Measurements from ENCODE around the gene CEACAM19. TPM values are rescaled to one million over a fixed set of nuclear protein-coding genes. Genes with fewer than 3 reads are reported as not detected.
"Not testable (repeated sequence)": the region's sequence is repeated elsewhere in the genome, so short reads cannot be mapped to it uniquely, and the experiment has no call there.

CEACAM19 gene
- 1 to 10 TPM; 2.3 to 7.6 (median 4.6) TPM for total RNA-seq

DNA sequence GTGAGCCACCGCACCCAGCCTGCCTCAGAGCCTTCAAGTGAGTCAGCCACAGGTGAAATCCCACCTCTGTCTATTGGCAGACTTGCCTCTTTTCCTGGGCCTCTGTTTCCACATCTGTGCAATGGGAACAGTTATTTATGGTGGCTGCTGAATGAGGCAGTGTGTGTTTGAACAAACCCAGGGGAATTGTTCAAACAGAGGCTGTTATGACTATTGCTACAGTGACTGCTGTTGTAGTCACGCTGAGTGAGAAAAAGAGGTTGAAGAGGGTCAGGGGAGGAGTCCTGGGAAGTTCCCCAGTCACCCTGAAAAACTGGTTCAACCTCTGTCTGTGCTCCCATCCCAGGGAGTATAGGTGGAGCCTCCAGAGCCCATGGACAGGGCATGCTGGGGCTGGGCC lies at the start of gene CEACAM19:
Gene CEACAM19 (plus strand): TSS at position 83 of the 400 bp plus-strand sequence. CDS start 450 bp downstream, outside the sequence.
- Histone ChIP-seq H3K27ac (peak within 1 kb of the TSS; percentile 42 to 67 (median 45)), H3K4me1 (peaks cover 0 to 18% (median 8%) of the 10 kb centered on the region in 3 donors), H3K4me3 (no peak within 1 kb of the TSS), H3K27me3 (no peaks in the 10 kb centered on the region), H3K9me3 (no peaks in the 10 kb centered on the region), H3K36me3 (no peaks in the 10 kb centered on the region)
- WGBS, 2 donors = 30 to 34% methylated on average over 2 of the region's 2 CpGs
- no peak for DNase-seq
- TF ChIP-seq CTCF (IDR thresholded peaks at IDR 0.05) = no peak
- no peak for TF ChIP-seq POLR2A (IDR thresholded peaks at IDR 0.05)
- intact Hi-C loops (cut with DNase I) = no loop called here

DNA sequence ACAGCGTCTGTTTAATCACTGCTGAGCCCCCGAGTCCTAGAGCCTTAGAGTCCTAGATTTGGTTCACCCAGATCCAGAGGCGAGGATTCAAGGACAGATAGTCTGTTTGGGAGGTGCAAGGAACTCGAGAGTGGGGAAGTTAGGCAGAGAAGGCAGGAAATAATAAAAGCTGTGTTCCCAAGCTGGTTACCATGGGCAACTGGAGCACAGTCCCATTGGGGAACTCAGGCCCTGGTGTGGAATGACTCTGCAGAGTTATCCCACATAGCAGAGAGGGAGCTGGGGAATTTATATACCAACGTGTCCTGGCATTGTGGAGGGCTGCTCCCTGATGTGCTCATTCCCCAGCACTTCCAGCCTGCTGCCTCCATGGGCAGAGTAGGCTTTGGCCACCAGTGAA lies 48.2 kb upstream of the CEACAM19 start:
- H3K36me3 ChIP-seq = no peaks in the 10 kb centered on the region

DNA sequence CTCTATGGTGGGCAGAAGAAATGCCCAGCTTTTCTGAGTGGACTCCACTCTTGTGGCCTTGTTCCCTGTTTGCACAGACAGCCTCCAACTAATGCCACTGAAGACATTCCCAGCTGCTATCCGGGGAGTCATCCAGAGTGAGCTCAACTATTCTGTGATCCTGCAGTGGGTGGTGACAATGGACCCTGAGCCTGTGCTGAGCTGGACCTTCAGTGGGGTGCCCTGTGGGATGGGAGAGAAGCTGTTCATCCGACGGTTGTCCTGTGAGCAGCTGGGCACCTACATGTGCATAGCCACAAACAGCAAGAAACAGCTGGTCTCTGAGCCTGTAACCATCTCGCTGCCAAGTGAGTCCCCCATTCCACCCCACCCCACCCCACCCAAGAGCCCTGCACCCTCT lies 47.7 kb upstream of the CEACAM19 start:
- no peak overlapping the region for H3K27ac ChIP-seq
- WGBS, 2 donors = 80 to 92% methylated on average over 2 to 3 of the region's 4 CpGs
- no peaks in the 10 kb centered on the region for H3K27me3 ChIP-seq
- TF ChIP-seq CTCF (IDR thresholded peaks at IDR 0.05) = no peak
- no peak for TF ChIP-seq POLR2A (IDR thresholded peaks at IDR 0.05)
- intact Hi-C loops (cut with DNase I) = no loop called here
- no peaks in the 10 kb centered on the region for H3K36me3 ChIP-seq
- DNase-seq = no peak
- no peak overlapping the region for H3K4me3 ChIP-seq
- H3K4me1 ChIP-seq = peaks cover 0 to 4% (median 0%) of the 10 kb centered on the region in 3 donors
- H3K9me3 ChIP-seq = no peaks in the 10 kb centered on the region

More for the DNA sequence above, 48.2 kb upstream of the CEACAM19 start:
- Histone ChIP-seq H3K9me3 (no peaks in the 10 kb centered on the region), H3K27me3 (no peaks in the 10 kb centered on the region), H3K4me1 (peaks cover 0 to 4% (median 0%) of the 10 kb centered on the region in 3 donors), H3K27ac (no peak overlapping the region), H3K4me3 (no peak overlapping the region)
- intact Hi-C loops (cut with DNase I) = no loop called here
- no peak for DNase-seq
- TF ChIP-seq POLR2A (IDR thresholded peaks at IDR 0.05) (no peak), CTCF (IDR thresholded peaks at IDR 0.05) (no peak)
- WGBS, 2 donors = 47 to 53% methylated on average over 5 of the region's 5 CpGs

DNA sequence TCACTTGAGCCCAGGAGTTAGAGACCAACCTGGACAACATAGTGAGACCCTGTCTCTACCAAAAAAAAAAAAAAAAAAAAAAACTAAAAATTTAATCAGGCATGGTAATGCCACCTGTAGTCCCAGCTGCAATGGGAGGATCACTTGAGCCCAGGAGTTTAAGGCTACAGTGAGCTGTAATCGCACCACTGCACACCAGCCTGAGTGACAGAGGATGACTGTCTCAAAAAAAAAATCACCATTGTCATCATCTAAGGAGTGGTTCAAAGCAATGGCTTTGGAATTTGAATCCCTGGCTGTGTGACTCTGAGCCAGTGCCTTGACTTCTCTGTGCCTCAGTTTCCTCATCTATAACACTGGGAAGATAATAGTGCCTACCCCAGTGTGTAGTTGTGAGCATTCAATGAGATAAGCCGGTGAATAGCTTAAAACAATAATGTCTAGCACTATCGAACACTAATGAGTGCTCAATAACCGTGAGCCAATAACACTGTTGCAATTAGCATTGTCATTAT lies 46.4 kb upstream of the CEACAM19 start:
- DNase-seq = no peak
- intact Hi-C loops (cut with DNase I) = no loop called here
- H3K27ac ChIP-seq = no peak overlapping the region
- no peaks in the 10 kb centered on the region for H3K36me3 ChIP-seq
- TF ChIP-seq POLR2A (IDR thresholded peaks at IDR 0.05) = no peak
- no peak for TF ChIP-seq CTCF (IDR thresholded peaks at IDR 0.05)
- H3K27me3 ChIP-seq = no peaks in the 10 kb centered on the region
- H3K9me3 ChIP-seq = no peaks in the 10 kb centered on the region
- no peak overlapping the region for H3K4me3 ChIP-seq
- 92 to 94% methylated on average over 4 of the region's 4 CpGs for WGBS, 2 donors
- peaks cover 0 to 4% (median 0%) of the 10 kb centered on the region in 3 donors for H3K4me1 ChIP-seq

- H3K9me3 ChIP-seq; H3K27ac ChIP-seq; intact Hi-C loops (cut with DNase I); H3K4me1 ChIP-seq; H3K36me3 ChIP-seq; H3K4me3 ChIP-seq; H3K27me3 ChIP-seq; DNase-seq: not testable (repeated sequence)
- 70 to 81% methylated on average over 4 of the region's 4 CpGs for WGBS, 2 donors
Measured at GRCh38 chr19:44625637-44626036, 45.6 kb upstream of the CEACAM19 start.
